GM21786 (cell line): ENCODE results near the gene TRIM44.

Experiments used
- ATAC-seq: cut with Tn5 transposase; IDR thresholded peaks from one replicate; pipeline ENCODE4 v1.9.1; 2021; ENCODE audit not compliant: unreplicated experiment

TRIM44 gene

GRCh38 chr11:35662649-35663407 is at the start of gene TRIM44:
Gene TRIM44, plus strand, starts transcription at chr11:35662775. Its CDS starts 337 bp downstream, at chr11:35663112.
- peak; percentile 92 for ATAC-seq

GRCh38 chr11:35614939-35615569 is 47.5 kb upstream of the TRIM44 start:
- ATAC-seq: no peak

GRCh38 chr11:35615921-35616900 is 46.4 kb upstream of the TRIM44 start:
- no peak for ATAC-seq

GRCh38 chr11:35617316-35617686 is 45.3 kb upstream of the TRIM44 start:
- ATAC-seq: no peak

GRCh38 chr11:35617687-35618496 is 44.7 kb upstream of the TRIM44 start, which contains the start of gene FJX1:
Gene FJX1, plus strand, starts transcription at chr11:35618460. Its CDS starts 177 bp downstream, at chr11:35618637.
- peak; percentile 27 for ATAC-seq

GRCh38 chr11:35618497-35619115 is 44.0 kb upstream of the TRIM44 start:
- peak; percentile 35 for ATAC-seq

- ATAC-seq: peak; percentile 28
These were observed 43.3 kb upstream of the TRIM44 start for GRCh38 chr11:35619116-35619854.

- no peak for ATAC-seq
These were observed 42.5 kb upstream of the TRIM44 start for GRCh38 chr11:35619855-35620640.

GRCh38 chr11:35620795-35621194 is 41.8 kb upstream of the TRIM44 start:
- ATAC-seq: no peak

GRCh38 chr11:35621620-35622019 is 41.0 kb upstream of the TRIM44 start:
- ATAC-seq: no peak

- no peak for ATAC-seq
These were observed 40.5 kb upstream of the TRIM44 start for GRCh38 chr11:35622070-35622469.

- no peak for ATAC-seq
These were observed 38.9 kb upstream of the TRIM44 start for GRCh38 chr11:35623621-35624168.

- no peak for ATAC-seq
These were observed 38.3 kb upstream of the TRIM44 start for GRCh38 chr11:35624316-35624715.

- ATAC-seq: no peak
These were observed 37.8 kb upstream of the TRIM44 start for GRCh38 chr11:35624781-35625180.

- no peak for ATAC-seq
These were observed 36.1 kb upstream of the TRIM44 start for GRCh38 chr11:35626501-35626900.

- ATAC-seq: no peak
These were observed 33.1 kb upstream of the TRIM44 start for GRCh38 chr11:35629511-35629910.

GRCh38 chr11:35629914-35630313 is 32.7 kb upstream of the TRIM44 start:
- no peak for ATAC-seq

- ATAC-seq: no peak
These were observed 30.7 kb upstream of the TRIM44 start for GRCh38 chr11:35631891-35632290.
